Tibial nerve (tissue), 4 donors: ENCODE data around the gene NHERF1.

Experiments used
- EP300 ChIP-seq, 2 donors: sonication (generic); formaldehyde crosslinking; IDR thresholded peaks; one replicate each; pipeline ENCODE4 v1.6.1; 2017; ENCODE audit warnings: antibody characterized with exemption in 2 of 2, mild to moderate bottlenecking in 1 of 2
- POLR2A ChIP-seq, 2 donors: fragments of 450-650 bp; IDR thresholded peaks; one replicate each; pipeline ENCODE4 v1.6.1; 2017; ENCODE audit warnings: antibody characterized with exemption in 2 of 2, mild to moderate bottlenecking in 2 of 2, moderate library complexity in 2 of 2
- TF ChIP-seq, protein P1 (sequence below), 5 experiments: fragments of 200-600 bp in 3 of 5; fragments of 450-650 bp in 2 of 5; sonication (generic) in 3 of 5; IDR thresholded peaks; one replicate each; pipeline ENCODE4 v1.5.1; 2016 to 2019; ENCODE audit warnings: antibody characterized with exemption in 5 of 5, mild to moderate bottlenecking in 3 of 5, moderate library complexity in 2 of 5

DNA sequence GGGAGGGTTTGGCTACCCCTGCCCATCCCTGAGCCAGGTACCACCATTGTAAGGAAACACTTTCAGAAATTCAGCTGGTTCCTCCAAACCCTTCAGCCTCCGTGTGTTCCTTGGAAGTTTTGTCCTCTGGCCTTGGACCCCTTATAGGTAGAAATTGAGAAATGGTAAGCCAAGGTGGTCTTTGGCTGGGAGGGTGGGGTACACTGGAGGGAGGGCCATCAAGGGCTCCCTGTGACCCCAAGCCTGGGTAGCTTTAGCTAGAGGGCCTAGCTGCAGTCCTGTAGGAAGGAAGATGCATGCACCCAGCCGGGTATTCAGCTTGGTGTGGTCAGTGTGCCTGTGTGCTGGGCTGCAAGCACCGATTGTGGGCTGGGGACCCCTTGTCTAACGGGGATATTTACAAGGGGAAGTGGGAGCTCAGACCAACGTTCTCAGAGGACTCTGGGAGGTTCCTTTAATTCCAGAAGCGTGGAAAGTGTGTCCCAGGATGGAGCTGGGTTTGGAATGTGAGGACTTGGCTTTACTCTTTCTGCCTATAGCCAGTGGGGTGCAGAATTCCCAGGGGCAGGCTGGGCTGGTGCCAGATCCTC, 20.9 kb downstream of the NHERF1 start:
- TF ChIP-seq EP300 (IDR thresholded peaks at IDR 0.05), result no peak
- TF ChIP-seq, protein P1, sequence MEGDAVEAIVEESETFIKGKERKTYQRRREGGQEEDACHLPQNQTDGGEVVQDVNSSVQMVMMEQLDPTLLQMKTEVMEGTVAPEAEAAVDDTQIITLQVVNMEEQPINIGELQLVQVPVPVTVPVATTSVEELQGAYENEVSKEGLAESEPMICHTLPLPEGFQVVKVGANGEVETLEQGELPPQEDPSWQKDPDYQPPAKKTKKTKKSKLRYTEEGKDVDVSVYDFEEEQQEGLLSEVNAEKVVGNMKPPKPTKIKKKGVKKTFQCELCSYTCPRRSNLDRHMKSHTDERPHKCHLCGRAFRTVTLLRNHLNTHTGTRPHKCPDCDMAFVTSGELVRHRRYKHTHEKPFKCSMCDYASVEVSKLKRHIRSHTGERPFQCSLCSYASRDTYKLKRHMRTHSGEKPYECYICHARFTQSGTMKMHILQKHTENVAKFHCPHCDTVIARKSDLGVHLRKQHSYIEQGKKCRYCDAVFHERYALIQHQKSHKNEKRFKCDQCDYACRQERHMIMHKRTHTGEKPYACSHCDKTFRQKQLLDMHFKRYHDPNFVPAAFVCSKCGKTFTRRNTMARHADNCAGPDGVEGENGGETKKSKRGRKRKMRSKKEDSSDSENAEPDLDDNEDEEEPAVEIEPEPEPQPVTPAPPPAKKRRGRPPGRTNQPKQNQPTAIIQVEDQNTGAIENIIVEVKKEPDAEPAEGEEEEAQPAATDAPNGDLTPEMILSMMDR (IDR thresholded peaks at IDR 0.05), result no peak
- no peak for TF ChIP-seq POLR2A (IDR thresholded peaks at IDR 0.05)
